PFSK-1 (cell line): ENCODE data around the gene SPATA18.

Experiments
- FOXP2 ChIP-seq: optimal IDR thresholded peaks from 2 replicates; pipeline ENCODE3; 2011; ENCODE audit warnings: borderline replicate concordance, control low read depth, inconsistent platforms; ENCODE audit not compliant: insufficient read depth; ENCODE audit errors: extremely low read length, extremely low read depth
- POLR2AphosphoS5 ChIP-seq: IDR thresholded peaks from 2 replicates; pipeline ENCODE4 v1.6.1; 2012; ENCODE audit warnings: low read depth, mild to moderate bottlenecking, control low read depth, low read length, moderate library complexity
- REST ChIP-seq, 2 experiments: IDR thresholded peaks; 2 replicates each; pipeline versions ENCODE4 v1.6.1 to v1.8.0; 2011 to 2012; ENCODE audit warnings: low read depth in 2 of 2, low read length in 2 of 2, control low read depth in 1 of 2, inconsistent platforms in 1 of 2, mild to moderate bottlenecking in 1 of 2, moderate library complexity in 1 of 2; ENCODE audit not compliant: insufficient read depth in 1 of 2
- SIN3A ChIP-seq: IDR thresholded peaks from 2 replicates; pipeline ENCODE4 v1.6.1; 2012; ENCODE audit warnings: mild to moderate bottlenecking, low read length, moderate library complexity, borderline replicate concordance; ENCODE audit not compliant: insufficient read depth
- TAF1 ChIP-seq: IDR thresholded peaks from 2 replicates; pipeline ENCODE4 v1.6.1; 2012; ENCODE audit warnings: low read length, control low read depth, borderline replicate concordance; ENCODE audit not compliant: insufficient read depth

Gene SPATA18

GRCh38 chr4:52110171-52110570 lies 59.1 kb downstream of the SPATA18 start:
- TF ChIP-seq FOXP2 (no peak), SIN3A (no peak), REST (IDR thresholded peaks at IDR 0.05; ENCODE audit: insufficient read depth in 1 of 2, low read depth in 2 of 2, low read length in 2 of 2) (no peak), POLR2AphosphoS5 (no peak), TAF1 (no peak)

- TF ChIP-seq POLR2AphosphoS5 (no peak), SIN3A (no peak), FOXP2 (no peak), REST (IDR thresholded peaks at IDR 0.05; ENCODE audit: insufficient read depth in 1 of 2, low read depth in 2 of 2, low read length in 2 of 2) (no peak), TAF1 (no peak)
These were observed 60.9 kb downstream of the SPATA18 start for GRCh38 chr4:52111995-52112394.

- no peak for TF ChIP-seq POLR2AphosphoS5
- TF ChIP-seq REST (IDR thresholded peaks at IDR 0.05; ENCODE audit: insufficient read depth in 1 of 2, low read depth in 2 of 2, low read length in 2 of 2) = no peak
- TF ChIP-seq SIN3A = no peak
- TF ChIP-seq TAF1 = no peak
- TF ChIP-seq FOXP2 = no peak
These were observed 61.3 kb downstream of the SPATA18 start for GRCh38 chr4:52112411-52112810.

- no peak for TF ChIP-seq TAF1
- no peak for TF ChIP-seq REST (IDR thresholded peaks at IDR 0.05; ENCODE audit: insufficient read depth in 1 of 2, low read depth in 2 of 2, low read length in 2 of 2)
- TF ChIP-seq FOXP2 = no peak
- no peak for TF ChIP-seq SIN3A
- no peak for TF ChIP-seq POLR2AphosphoS5
These were observed 65.5 kb downstream of the SPATA18 start for GRCh38 chr4:52116641-52117040.

- TF ChIP-seq REST (IDR thresholded peaks at IDR 0.05; ENCODE audit: insufficient read depth in 1 of 2, low read depth in 2 of 2, low read length in 2 of 2) (no peak), SIN3A (no peak), POLR2AphosphoS5 (no peak)
These were observed 75.1 kb downstream of the SPATA18 start for GRCh38 chr4:52126226-52126625.
